DND-41 (cell line): Measurements from ENCODE around the gene FRAT2.

Experiments used
- EZH2 ChIP-seq: IDR thresholded peaks from 3 replicates; pipeline ENCODE4 v1.6.1; 2012; ENCODE audit warnings: borderline replicate concordance, low read depth, mild to moderate bottlenecking, moderate library complexity, low read length, inconsistent platforms; ENCODE audit not compliant: severe bottlenecking
- TF ChIP-seq, protein P1 (sequence below): IDR thresholded peaks from 2 replicates; pipeline ENCODE4 v1.5.1; 2012; ENCODE audit warnings: borderline replicate concordance, low read length, moderate library complexity, mild to moderate bottlenecking; ENCODE audit not compliant: poor library complexity, severe bottlenecking; ENCODE audit errors: extremely low read depth

DNA sequence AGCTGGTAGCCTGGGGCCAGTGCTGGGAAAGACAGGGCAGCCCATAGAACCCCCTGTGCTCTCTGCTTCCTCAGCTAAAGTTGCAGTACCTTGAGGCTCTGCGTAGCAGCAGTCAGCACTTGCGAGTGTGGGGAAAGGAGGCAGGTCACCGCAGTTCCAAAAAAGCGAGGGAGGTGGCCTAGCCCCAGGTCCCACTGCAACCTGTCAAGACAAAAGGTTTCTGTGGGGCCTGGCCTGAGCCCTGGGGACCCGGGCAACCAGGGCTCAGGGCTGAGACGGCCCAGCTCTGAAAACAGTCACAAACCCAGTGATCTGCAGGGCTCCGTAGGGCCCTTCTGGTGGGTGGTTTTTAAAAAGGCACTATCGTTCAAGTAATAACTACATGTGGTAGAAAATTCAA, 47.1 kb upstream of the FRAT2 start:
- TF ChIP-seq, protein P1, sequence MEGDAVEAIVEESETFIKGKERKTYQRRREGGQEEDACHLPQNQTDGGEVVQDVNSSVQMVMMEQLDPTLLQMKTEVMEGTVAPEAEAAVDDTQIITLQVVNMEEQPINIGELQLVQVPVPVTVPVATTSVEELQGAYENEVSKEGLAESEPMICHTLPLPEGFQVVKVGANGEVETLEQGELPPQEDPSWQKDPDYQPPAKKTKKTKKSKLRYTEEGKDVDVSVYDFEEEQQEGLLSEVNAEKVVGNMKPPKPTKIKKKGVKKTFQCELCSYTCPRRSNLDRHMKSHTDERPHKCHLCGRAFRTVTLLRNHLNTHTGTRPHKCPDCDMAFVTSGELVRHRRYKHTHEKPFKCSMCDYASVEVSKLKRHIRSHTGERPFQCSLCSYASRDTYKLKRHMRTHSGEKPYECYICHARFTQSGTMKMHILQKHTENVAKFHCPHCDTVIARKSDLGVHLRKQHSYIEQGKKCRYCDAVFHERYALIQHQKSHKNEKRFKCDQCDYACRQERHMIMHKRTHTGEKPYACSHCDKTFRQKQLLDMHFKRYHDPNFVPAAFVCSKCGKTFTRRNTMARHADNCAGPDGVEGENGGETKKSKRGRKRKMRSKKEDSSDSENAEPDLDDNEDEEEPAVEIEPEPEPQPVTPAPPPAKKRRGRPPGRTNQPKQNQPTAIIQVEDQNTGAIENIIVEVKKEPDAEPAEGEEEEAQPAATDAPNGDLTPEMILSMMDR: no peak
- TF ChIP-seq EZH2: no peak
